Measurements from ENCODE around the gene ENC1.
A peak's percentile ranks its signal among the peaks of the same experiment; 100 is the strongest.
"Not testable (repeated sequence)": the region's sequence is repeated elsewhere in the genome, so short reads cannot be mapped to it uniquely, and the experiment has no call there.

ENC1 gene

GRCh38 chr5:74640450-74640953 lies at the start of gene ENC1:
TSS of gene ENC1 (minus strand) at chr5:74640728. CDS start at chr5:74636485, 4,243 bp downstream.
- DNase-seq, result peak; percentile 65 to 68

GRCh38 chr5:74686962-74687751 lies 46.6 kb upstream of the ENC1 start:
- no peak for DNase-seq

- DNase-seq, result no peak
Measured at GRCh38 chr5:74685979-74686631, 45.6 kb upstream of the ENC1 start.

- DNase-seq, result peak; percentile 76 to 82
Measured at GRCh38 chr5:74684900-74685851, 44.6 kb upstream of the ENC1 start, which contains the start of gene HEXB. TSS of gene HEXB (plus strand) at chr5:74685233. CDS start at chr5:74685261, 28 bp downstream.

- DNase-seq, result no peak
Measured at GRCh38 chr5:74679966-74680365, 39.4 kb upstream of the ENC1 start.

- not testable (repeated sequence) for DNase-seq
Measured at GRCh38 chr5:74679300-74679699, 38.8 kb upstream of the ENC1 start.

- DNase-seq, result not testable (repeated sequence)
Measured at GRCh38 chr5:74678123-74678522, 37.6 kb upstream of the ENC1 start.

GRCh38 chr5:74676466-74676865 lies 35.9 kb upstream of the ENC1 start:
- not testable (repeated sequence) for DNase-seq

GRCh38 chr5:74673011-74673790 lies 32.7 kb upstream of the ENC1 start:
- DNase-seq, result no peak

GRCh38 chr5:74672215-74672877 lies 31.8 kb upstream of the ENC1 start:
- DNase-seq, result no peak

GRCh38 chr5:74670396-74671038 lies 30.0 kb upstream of the ENC1 start:
- no peak for DNase-seq

GRCh38 chr5:74669821-74670220 lies 29.3 kb upstream of the ENC1 start:
- DNase-seq, result no peak

- DNase-seq, result no peak
Measured at GRCh38 chr5:74667396-74667795, 26.9 kb upstream of the ENC1 start.

GRCh38 chr5:74665816-74666215 lies 25.3 kb upstream of the ENC1 start:
- no peak for DNase-seq

GRCh38 chr5:74665273-74665672 lies 24.7 kb upstream of the ENC1 start:
- no peak for DNase-seq

GRCh38 chr5:74664551-74664950 lies 24.0 kb upstream of the ENC1 start:
- DNase-seq, result no peak

- no peak for DNase-seq
Measured at GRCh38 chr5:74660873-74661272, 20.3 kb upstream of the ENC1 start.

GRCh38 chr5:74660140-74660539 lies 19.6 kb upstream of the ENC1 start:
- DNase-seq, result no peak

GRCh38 chr5:74659172-74659571 lies 18.6 kb upstream of the ENC1 start:
- DNase-seq, result no peak

- DNase-seq, result no peak
Measured at GRCh38 chr5:74657165-74657564, 16.6 kb upstream of the ENC1 start.

GRCh38 chr5:74655716-74656115 lies 15.2 kb upstream of the ENC1 start:
- DNase-seq, result no peak

Data from activated CD4-positive, alpha-beta T cell treated with anti-CD3 and anti-CD28 coated beads, Interleukin-2, amount 50 U/mL, for 4 hours (primary cell).